Stimulated activated CD4-positive, alpha-beta T cell treated with anti-CD3 and anti-CD28 coated beads, Interleukin-4, amount 100 ng/mL, for 48 hours (primary cell): Measurements from ENCODE around the gene NCAPG2.
"Not testable (repeated sequence)": the region's sequence is repeated elsewhere in the genome, so short reads cannot be mapped to it uniquely, and the experiment has no call there.

Experiments
- DNase-seq, 2 donors: peaks; one replicate each; pipeline ENCODE4 v3.0.0-alpha.2; 2020; ENCODE audit warnings: low read depth in 2 of 2

The NCAPG2 gene

DNA sequence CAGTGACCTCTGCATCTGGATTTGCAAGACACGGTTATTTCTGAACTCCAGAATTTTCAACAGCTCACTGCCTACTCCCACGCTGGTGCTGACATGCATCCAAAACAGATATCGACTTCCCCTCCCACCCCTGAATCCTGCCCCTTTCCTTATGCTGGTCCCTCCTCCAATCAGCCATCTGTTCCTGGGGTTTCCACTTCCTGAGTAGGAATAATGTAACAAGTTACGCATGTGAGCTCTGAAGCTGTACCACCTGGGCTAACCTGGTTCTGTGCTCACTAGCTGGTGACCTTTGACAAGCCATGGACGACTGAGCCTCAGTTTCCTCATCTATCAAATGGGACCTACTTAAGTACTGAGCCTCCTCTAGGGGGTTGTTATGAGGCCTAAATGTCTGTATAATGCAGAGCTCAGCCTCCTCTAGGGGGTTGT is 1.7 kb upstream of the NCAPG2 start:
- DNase-seq = no peak

DNA sequence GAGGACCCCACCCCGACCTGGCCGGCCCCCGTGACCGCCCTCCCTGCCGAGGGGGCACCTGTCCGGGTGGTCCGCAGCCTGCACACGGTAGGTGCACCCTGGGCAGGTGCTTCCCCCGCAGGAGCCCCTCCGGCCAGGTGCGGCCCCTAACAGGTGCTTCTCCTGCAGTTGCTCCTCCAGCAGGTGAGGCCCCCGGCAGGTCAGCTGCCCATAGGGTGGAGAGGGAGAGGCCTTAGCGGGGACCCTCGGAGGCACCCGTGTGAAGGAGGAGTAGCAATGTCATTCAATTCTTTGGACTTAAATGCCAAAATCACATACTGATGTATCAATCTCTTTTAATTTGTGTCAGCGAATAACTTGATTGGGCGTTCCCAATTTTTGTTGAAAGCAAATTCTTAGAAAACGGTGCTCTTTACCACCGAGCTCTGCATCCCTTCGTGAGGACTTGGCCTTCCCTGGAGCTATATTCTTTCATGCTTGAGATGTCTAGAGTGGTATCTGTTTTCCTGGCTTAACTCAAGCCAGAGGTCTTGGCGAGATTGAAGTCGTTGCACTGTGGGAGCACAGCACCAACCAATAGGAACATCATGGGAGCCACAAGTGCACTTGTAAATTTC is 738 bp upstream of the NCAPG2 start:
- no peak for DNase-seq

DNA sequence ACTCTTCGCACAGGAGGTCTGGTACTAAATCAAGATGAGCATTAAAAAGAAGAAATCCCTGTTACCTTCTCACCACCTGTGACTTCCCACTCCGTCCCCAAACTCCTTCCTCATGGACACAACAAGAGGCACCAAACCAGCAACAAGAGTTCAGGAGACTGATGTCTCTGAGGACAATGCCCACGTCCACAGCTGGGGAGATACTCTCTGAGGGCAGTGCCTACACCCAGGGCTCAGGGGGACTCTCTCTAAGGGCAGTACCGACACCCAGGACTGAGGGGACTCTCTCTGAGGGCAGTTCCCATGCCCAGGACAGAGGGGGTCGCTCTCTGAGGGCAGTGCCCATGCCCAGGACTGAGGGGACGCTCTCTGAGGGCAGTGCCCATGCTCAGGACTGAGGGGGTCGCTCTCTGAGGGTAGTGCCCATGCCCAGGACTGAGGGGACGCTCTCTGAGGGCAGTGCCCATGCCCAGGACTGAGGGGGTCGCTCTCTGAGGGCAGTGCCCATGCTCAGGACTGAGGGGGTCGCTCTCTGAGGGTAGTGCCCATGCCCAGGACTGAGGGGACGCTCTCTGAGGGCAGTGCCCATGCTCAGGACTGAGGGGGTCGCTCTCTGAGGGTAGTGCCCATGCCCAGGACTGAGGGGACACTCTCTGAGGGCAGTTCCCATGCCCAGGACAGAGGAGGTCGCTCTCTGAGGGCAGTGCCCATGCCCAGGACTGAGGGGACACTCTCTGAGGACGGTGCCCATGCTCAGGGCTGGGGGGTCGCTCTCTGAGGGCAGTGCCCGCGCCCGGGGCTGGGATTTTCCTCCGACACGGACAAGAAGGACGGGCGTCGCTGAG is 703 bp downstream of the NCAPG2 start:
- DNase-seq = not testable (repeated sequence)

DNA sequence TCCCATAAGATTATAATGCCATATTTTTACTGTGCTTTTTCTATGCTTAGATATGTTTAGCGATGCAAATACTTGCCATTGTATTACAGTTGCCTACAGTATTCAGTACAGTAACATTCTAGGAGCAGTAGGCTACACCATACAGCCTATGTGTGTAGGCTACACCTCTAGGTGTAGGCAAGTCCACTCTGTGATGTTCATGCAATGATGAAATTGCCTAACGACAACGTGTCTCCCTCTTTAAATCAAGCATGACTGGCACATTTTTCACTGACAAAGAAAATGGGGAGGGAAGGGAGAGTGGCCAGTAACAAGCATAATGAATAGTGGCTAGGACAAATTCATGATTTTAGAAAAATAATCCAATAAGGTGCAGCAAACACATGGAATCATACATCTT is 1.7 kb downstream of the NCAPG2 start:
- no peak for DNase-seq

DNA sequence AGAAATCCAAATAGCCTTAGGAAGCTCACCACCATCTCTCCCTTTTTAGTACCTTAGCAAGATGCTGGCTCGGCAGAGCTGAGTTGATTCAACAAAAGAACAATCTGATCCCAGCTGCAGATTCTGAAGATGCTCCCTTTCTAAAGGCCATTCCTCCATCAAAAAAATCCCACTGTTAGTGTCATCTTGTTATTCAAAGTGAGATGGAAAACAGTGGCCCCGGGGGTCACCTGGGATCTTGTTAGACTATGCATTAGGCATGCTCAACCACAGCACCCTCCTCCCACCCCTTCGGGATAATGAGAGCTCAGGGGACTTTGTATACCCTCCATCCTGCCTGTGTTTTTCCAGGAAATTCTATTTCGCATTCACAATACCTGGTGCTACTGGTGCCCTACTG is 2.4 kb downstream of the NCAPG2 start:
- DNase-seq = no peak

DNA sequence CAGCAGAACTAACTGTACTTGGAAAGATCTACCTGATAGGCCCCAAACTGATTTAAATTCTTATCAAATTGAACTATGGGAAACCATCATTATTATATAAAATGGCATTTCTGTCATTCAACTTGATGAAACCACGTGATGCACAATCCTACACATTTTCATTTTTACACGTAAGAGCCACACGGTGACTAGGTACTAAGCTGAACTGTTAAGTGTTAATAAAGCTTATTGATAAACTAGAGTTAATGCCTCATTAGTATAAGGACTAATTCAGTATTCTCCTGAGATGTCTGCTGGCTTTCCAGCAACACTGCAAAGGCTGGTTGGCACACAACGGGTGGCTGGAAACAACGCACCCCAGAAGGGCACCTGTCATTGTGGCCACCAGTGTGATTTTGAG is 4.6 kb downstream of the NCAPG2 start:
- DNase-seq = no peak

DNA sequence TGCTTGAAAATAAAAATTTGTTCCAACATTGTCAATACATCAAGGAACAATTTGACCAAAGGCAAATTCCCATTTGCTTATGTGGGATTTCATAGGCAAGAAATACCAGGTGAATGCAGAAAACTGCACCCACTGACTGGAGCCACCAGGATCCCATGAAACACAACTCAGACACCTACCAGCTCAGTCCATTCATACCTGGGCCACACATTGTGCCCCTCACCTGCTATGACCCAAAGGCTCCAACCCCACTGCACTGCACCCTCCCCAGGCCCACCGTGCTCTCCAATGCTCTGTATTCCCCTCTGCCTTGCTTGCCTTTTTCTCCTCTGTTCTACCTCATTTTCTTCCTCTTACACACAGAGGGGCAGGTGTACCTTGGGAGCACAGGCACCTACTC is 5.3 kb downstream of the NCAPG2 start:
- no peak for DNase-seq

GRCh38 chr7:158698657-158699195 is 5.9 kb downstream of the NCAPG2 start:
- DNase-seq = no peak

- DNase-seq = not testable (repeated sequence)
Observed at GRCh38 chr7:158697597-158697996, 7.0 kb downstream of the NCAPG2 start.

- DNase-seq = no peak
Observed at GRCh38 chr7:158695726-158696452, 8.7 kb downstream of the NCAPG2 start.

DNA sequence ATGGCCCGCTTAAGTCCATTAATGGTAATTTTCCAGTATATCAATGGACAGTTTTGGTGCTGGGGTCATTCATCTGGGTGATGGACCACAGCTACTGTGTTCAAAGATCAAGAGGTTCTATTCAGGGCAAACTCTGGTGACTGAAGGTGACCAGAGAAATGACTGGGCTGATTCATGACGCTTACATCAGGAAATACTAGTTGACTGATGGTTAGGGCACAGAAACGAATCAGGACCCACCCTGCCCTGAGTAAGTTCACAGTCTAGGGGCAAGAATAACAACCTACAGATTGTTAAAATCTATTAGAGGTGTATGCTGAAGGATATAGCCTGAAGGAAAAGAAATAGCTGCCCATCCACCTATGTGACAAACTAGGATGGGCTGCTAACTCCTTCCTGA is 9.5 kb downstream of the NCAPG2 start:
- no peak for DNase-seq

DNA sequence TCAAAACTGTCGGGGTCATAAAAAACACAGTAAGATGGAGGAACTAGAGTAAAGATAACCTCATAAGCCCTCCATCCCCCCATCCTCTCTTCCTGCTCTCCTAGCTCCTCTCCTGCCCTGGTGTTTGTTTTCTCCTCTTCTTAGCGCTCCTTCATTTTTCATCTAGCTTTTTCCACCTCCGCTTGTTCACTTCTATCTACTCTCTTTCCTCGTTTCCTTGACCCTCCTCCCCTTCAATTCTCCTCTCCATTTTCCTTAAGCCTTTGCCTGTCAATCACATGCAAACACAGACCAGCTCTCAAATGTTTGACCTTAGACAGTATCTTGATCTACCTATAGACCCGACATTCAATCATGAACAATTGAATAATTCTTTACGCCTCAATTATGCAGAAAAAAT is 10.0 kb downstream of the NCAPG2 start:
- no peak for DNase-seq

DNA sequence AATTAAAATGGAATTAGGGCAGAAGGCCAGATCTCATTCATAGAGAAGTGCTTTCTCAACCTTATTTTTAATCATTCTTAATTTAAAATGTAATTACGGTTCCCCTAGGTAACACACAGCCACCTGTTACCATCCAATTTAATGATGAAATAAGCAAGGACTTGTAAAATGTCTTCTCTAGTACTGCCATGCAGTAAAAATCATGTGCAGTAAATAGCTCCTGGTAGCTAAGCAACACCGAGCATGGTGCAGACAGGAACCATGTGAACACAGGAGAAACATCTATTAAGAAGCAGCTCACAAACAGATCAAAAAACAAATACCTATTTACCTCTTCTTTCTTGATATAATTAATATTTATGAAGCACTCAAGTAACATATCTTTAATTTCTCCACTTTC is 15.1 kb downstream of the NCAPG2 start:
- no peak for DNase-seq

DNA sequence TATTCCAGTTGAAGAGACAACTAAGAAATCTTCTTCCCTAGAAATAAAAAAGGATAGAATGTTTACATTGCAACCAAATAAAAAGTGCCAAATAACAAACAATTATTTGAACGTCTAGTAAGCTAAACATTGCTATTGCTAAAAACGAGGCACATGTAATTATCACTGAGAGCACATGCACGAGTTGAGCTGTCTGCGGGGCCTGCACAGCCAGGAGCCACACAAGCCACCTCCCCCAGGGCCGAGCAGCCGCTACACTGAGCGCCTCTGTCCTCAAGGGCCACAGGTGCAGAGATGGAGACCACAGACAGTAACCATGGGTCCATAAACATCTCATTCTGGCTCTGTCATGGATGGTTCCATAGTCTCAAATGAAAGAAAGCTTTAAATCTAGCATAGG is 17.2 kb downstream of the NCAPG2 start:
- no peak for DNase-seq

- no peak for DNase-seq
Observed at GRCh38 chr7:158685693-158686092, 18.9 kb downstream of the NCAPG2 start.

- DNase-seq = no peak
Observed at GRCh38 chr7:158684329-158684728, 20.3 kb downstream of the NCAPG2 start.

- no peak for DNase-seq
Observed at GRCh38 chr7:158683541-158683940, 21.1 kb downstream of the NCAPG2 start.

DNA sequence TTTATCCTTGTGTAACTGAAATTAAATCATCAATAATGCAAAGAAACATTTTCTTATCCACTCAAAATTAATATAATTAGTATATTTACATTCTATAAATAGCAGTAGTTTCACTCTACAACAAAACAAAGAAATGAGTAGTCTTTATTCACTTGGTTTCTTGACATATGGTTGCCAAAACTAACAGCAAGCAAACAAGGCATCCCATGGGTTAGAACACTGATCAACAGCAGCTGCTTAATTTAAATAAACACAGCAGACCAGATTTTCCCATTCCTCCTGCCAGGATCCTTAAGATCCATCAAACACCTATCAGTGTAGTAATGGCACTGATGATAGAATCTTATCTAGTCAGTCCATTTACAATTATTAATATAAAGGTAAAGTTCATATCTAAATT is 22.1 kb downstream of the NCAPG2 start:
- no peak for DNase-seq

- no peak for DNase-seq
Observed at GRCh38 chr7:158680754-158681153, 23.9 kb downstream of the NCAPG2 start.

DNA sequence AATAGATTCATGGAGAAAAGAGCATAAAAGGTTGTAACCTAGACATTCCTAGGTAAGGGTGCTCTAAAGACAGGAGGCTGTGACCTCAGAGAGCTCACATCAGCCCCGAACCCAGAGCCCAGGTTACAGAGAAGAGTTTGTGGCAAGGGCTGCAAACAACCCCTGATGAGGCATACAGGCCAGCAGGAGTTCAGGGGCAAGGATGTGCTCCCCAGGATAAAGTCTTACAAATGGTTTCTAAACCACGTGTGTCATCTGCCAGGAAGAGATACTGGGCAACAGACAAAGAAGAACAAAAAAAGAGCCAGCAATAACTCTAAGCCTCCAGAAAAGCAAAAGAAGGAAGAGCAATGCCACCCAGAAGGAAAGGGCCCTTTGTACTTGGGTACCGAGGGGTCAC is 27.7 kb downstream of the NCAPG2 start:
- DNase-seq = no peak

DNA sequence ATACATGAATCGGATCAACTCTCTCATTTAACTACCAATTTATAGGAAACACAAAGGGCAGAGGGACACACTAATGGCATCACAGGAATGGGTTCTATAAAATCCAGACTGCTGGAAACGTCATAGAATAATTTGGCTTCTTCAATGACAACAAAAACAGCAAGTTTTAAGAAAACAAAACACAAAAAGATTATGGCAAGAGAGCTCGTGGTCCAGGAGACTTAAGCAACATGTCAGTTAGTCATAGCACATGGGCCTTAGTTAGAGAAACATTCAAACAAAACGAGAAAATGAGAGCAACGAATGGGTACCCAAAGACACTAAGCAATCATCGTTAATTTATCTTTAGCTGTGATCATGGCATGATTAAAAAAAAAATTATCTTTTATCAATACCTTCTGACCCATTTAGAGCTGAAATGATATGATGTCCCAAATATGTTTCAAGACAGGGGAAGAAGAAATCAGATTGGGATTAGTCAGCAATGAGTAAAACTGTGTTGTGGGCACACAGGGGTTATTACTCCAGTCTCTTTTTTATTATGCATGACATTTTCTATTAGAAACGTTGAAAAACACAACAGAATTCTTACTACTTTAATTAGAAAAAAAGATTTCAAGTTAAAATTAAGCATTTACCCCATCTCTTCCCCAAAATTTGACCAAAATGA is 28.3 kb downstream of the NCAPG2 start:
- DNase-seq = no peak

DNA sequence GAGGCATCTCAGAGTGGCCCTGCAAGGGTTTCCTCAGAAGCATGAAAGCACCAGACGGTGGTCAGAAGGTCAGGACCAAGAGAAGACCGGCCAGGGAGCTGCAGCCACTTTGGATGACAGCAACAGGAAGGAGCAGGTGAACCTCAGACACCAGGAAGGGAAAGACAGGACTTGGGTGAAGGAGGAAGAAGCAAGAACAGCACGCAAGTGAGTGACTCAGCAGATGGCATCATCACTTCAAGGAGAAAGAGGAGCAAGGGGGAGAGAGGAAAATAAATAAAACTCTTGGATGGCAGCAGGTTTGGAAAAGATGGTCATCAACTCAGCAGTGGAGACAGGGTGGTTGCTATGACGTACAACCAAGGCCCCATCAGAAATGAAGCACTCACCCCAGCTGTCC is 31.6 kb downstream of the NCAPG2 start:
- no peak for DNase-seq
